Liver (tissue), 3 donors: Measurements from ENCODE around the gene MAP1A.

Experiments
- ATF3 ChIP-seq: IDR thresholded peaks from 2 replicates; pipeline ENCODE4 v1.6.1; 2016; ENCODE audit warnings: antibody characterized with exemption
- CTCF ChIP-seq: fragments of 150-350 bp; IDR thresholded peaks from 2 replicates; pipeline ENCODE4 v1.5.1; 2017; ENCODE audit warnings: improper control_type of control experiment, low read depth, low read length; ENCODE audit not compliant: missing input control
- FOXA1 ChIP-seq: IDR thresholded peaks from 2 replicates; pipeline ENCODE4 v1.6.1; 2016; ENCODE audit warnings: antibody characterized with exemption
- GABPA ChIP-seq, 2 donors: IDR thresholded peaks in 1 of 2; conservative IDR thresholded peaks in 1 of 2; 2 replicates each; pipeline ENCODE4 v1.6.1; 2016; ENCODE audit warnings: antibody characterized with exemption in 2 of 2, mild to moderate bottlenecking in 1 of 2, moderate library complexity in 1 of 2
- HNF4G ChIP-seq: IDR thresholded peaks from 2 replicates; pipeline ENCODE4 v1.6.1; 2016; ENCODE audit warnings: antibody characterized with exemption
- RAD21 ChIP-seq, 2 donors: IDR thresholded peaks; 2 replicates each; pipeline ENCODE4 v1.6.1; 2016; ENCODE audit warnings: antibody characterized with exemption in 2 of 2, mild to moderate bottlenecking in 2 of 2
- REST ChIP-seq: IDR thresholded peaks from 2 replicates; pipeline ENCODE4 v1.6.1; 2016; ENCODE audit warnings: antibody characterized with exemption, mild to moderate bottlenecking
- RXRA ChIP-seq, 2 donors: IDR thresholded peaks; 2 replicates each; pipeline ENCODE4 v1.6.1; 2017 to 2018; ENCODE audit warnings: antibody characterized with exemption in 2 of 2, mild to moderate bottlenecking in 1 of 2
- SP1 ChIP-seq: IDR thresholded peaks from 2 replicates; pipeline ENCODE4 v1.6.1; 2018; ENCODE audit warnings: antibody characterized with exemption, mild to moderate bottlenecking
- TAF1 ChIP-seq: conservative IDR thresholded peaks from 2 replicates; pipeline ENCODE4 v1.6.1; 2016; ENCODE audit warnings: antibody characterized with exemption, mild to moderate bottlenecking
- YY1 ChIP-seq: IDR thresholded peaks from 2 replicates; pipeline ENCODE4 v1.6.1; 2016; ENCODE audit warnings: antibody characterized with exemption, mild to moderate bottlenecking
- TF ChIP-seq, protein P1 (sequence below): IDR thresholded peaks from 2 replicates; pipeline ENCODE4 v1.6.1; 2016; ENCODE audit warnings: antibody characterized with exemption
- donor health status: healthy.
- donor health status: healthy.

- TF ChIP-seq CTCF (no peak), RAD21 (IDR thresholded peaks at IDR 0.05) (no peak), YY1 (no peak), HNF4G (no peak), SP1 (no peak), RXRA (IDR thresholded peaks at IDR 0.05) (no peak), FOXA1 (no peak), TAF1 (no peak), GABPA (IDR thresholded peaks at IDR 0.05 in 1 of 2, conservative IDR thresholded peaks at IDR 0.05 in 1 of 2) (no peak), ATF3 (no peak), REST (no peak)
- TF ChIP-seq, protein P1, sequence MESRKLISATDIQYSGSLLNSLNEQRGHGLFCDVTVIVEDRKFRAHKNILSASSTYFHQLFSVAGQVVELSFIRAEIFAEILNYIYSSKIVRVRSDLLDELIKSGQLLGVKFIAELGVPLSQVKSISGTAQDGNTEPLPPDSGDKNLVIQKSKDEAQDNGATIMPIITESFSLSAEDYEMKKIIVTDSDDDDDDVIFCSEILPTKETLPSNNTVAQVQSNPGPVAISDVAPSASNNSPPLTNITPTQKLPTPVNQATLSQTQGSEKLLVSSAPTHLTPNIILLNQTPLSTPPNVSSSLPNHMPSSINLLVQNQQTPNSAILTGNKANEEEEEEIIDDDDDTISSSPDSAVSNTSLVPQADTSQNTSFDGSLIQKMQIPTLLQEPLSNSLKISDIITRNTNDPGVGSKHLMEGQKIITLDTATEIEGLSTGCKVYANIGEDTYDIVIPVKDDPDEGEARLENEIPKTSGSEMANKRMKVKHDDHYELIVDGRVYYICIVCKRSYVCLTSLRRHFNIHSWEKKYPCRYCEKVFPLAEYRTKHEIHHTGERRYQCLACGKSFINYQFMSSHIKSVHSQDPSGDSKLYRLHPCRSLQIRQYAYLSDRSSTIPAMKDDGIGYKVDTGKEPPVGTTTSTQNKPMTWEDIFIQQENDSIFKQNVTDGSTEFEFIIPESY, result no peak
Measured at GRCh38 chr15:43528542-43529007, 11.2 kb downstream of the MAP1A start.
